Nephron (organoid): ENCODE data around the gene IRF2BP1.
A peak's percentile ranks its signal among the peaks of the same experiment; 100 is the strongest.

Experiments
- H3K27ac Mint-ChIP-seq, 3 experiments: 2 replicates each; pipeline ENCODE4 v1.8.0; 2020; ENCODE audit warnings: mixed read lengths in 3 of 3, mild to moderate bottlenecking in 2 of 3, moderate library complexity in 1 of 3
- H3K27me3 Mint-ChIP-seq: 2 replicates; pipeline ENCODE4 v1.8.0; 2021; ENCODE audit warnings: low read depth, mild to moderate bottlenecking, moderate library complexity, mixed read lengths
- H3K36me3 Mint-ChIP-seq: 2 replicates; pipeline ENCODE4 v1.8.0; 2020; ENCODE audit warnings: low read depth, mixed read lengths
- H3K4me1 Mint-ChIP-seq: 2 replicates; pipeline ENCODE4 v1.8.0; 2020; ENCODE audit warnings: mixed read lengths
- H3K4me3 Mint-ChIP-seq, 3 experiments: 2 replicates each; pipeline ENCODE4 v1.8.0; 2020; ENCODE audit warnings: mild to moderate bottlenecking in 3 of 3, mixed read lengths in 3 of 3, moderate library complexity in 2 of 3
- H3K9me3 Mint-ChIP-seq: 2 replicates; pipeline ENCODE4 v1.8.0; 2020; ENCODE audit warnings: mixed read lengths
- CTCF ChIP-seq, 3 experiments: fragments of 200-600 bp; sonication (generic); IDR thresholded peaks; one replicate each; pipeline ENCODE4 v1.5.0; 2021; ENCODE audit warnings: antibody characterized with exemption in 3 of 3; ENCODE audit not compliant: unreplicated experiment in 3 of 3

Gene IRF2BP1

GRCh38 chr19:45865269-45865948, 20.5 kb downstream of the IRF2BP1 start:
- Mint-ChIP-seq H3K27me3 (peaks cover 60% of the 10 kb centered on the region), H3K4me3 (peak overlapping the region in 1 of 3 experiments; percentile 37), H3K9me3 (no peaks in the 10 kb centered on the region), H3K27ac (no peak overlapping the region), H3K36me3 (no peaks in the 10 kb centered on the region), H3K4me1 (peaks cover 9% of the 10 kb centered on the region)
- no peak for TF ChIP-seq CTCF (IDR thresholded peaks at IDR 0.05; ENCODE audit: unreplicated experiment in 3 of 3)

- no peak for TF ChIP-seq CTCF (IDR thresholded peaks at IDR 0.05; ENCODE audit: unreplicated experiment in 3 of 3)
- Mint-ChIP-seq H3K9me3 (no peaks in the 10 kb centered on the region), H3K27me3 (peaks cover 60% of the 10 kb centered on the region), H3K27ac (no peak overlapping the region), H3K36me3 (no peaks in the 10 kb centered on the region), H3K4me3 (peak overlapping the region; percentile 70 to 74 (median 73)), H3K4me1 (peaks cover 9% of the 10 kb centered on the region)
Observed at GRCh38 chr19:45864629-45865082, 21.3 kb downstream of the IRF2BP1 start.

- TF ChIP-seq CTCF (IDR thresholded peaks at IDR 0.05; ENCODE audit: unreplicated experiment in 3 of 3), result peak; percentile 47 to 61 (median 53)
- peak within 1 kb of the TSS; percentile 93 to 97 (median 93) for H3K4me3 Mint-ChIP-seq
- H3K27ac Mint-ChIP-seq, result peak within 1 kb of the TSS; percentile 84 to 96 (median 94)
- no peaks in the 10 kb centered on the region for H3K9me3 Mint-ChIP-seq
- H3K4me1 Mint-ChIP-seq, result peaks cover 9% of the 10 kb centered on the region
- H3K27me3 Mint-ChIP-seq, result peaks cover 60% of the 10 kb centered on the region
- peaks cover 6% of the 10 kb centered on the region for H3K36me3 Mint-ChIP-seq
Observed at GRCh38 chr19:45863840-45864628, 21.9 kb downstream of the IRF2BP1 start, which contains the start of gene FOXA3. Gene FOXA3, plus strand, starts transcription at chr19:45864326. Its CDS starts 131 bp downstream, at chr19:45864457.

GRCh38 chr19:45863335-45863839, 22.6 kb downstream of the IRF2BP1 start:
- Mint-ChIP-seq H3K27ac (peak overlapping the region; percentile 84 to 96 (median 94)), H3K4me1 (peaks cover 9% of the 10 kb centered on the region), H3K4me3 (peak overlapping the region; percentile 93 to 97 (median 93)), H3K27me3 (peaks cover 60% of the 10 kb centered on the region), H3K36me3 (peaks cover 12% of the 10 kb centered on the region), H3K9me3 (no peaks in the 10 kb centered on the region)
- no peak for TF ChIP-seq CTCF (IDR thresholded peaks at IDR 0.05; ENCODE audit: unreplicated experiment in 3 of 3)

- Mint-ChIP-seq H3K4me1 (peaks cover 9% of the 10 kb centered on the region), H3K36me3 (peaks cover 17% of the 10 kb centered on the region)
Observed at GRCh38 chr19:45862564-45863334, 23.2 kb downstream of the IRF2BP1 start, which contains the start of gene SYMPK. Gene SYMPK, minus strand, starts transcription at chr19:45863147. Its CDS starts 8,652 bp downstream, at chr19:45854495.

More at GRCh38 chr19:45862564-45863334, 23.2 kb downstream of the IRF2BP1 start, which contains the start of gene SYMPK:
- Mint-ChIP-seq H3K4me3 (peak within 1 kb of the TSS; percentile 93 to 97 (median 93)), H3K27me3 (peaks cover 55% of the 10 kb centered on the region), H3K9me3 (no peaks in the 10 kb centered on the region), H3K27ac (peak within 1 kb of the TSS; percentile 84 to 96 (median 94))
- no peak for TF ChIP-seq CTCF (IDR thresholded peaks at IDR 0.05; ENCODE audit: unreplicated experiment in 3 of 3)
